Uterus (tissue), 2 donors: ENCODE results near the gene LOXL3.

Experiments used
- POLR2A ChIP-seq, 2 donors: fragments of 450-650 bp; IDR thresholded peaks; one replicate each; pipeline ENCODE4 v1.6.1; 2016; ENCODE audit warnings: antibody characterized with exemption in 2 of 2, mild to moderate bottlenecking in 1 of 2, moderate library complexity in 1 of 2
- TF ChIP-seq, protein P1 (sequence below), 4 experiments: fragments of 200-600 bp in 2 of 4; fragments of 450-650 bp in 2 of 4; sonication (generic) in 2 of 4; IDR thresholded peaks; one replicate each; pipeline ENCODE4 v1.5.1; 2016 to 2019; ENCODE audit warnings: antibody characterized with exemption in 4 of 4, mild to moderate bottlenecking in 2 of 4, moderate library complexity in 1 of 4

DNA sequence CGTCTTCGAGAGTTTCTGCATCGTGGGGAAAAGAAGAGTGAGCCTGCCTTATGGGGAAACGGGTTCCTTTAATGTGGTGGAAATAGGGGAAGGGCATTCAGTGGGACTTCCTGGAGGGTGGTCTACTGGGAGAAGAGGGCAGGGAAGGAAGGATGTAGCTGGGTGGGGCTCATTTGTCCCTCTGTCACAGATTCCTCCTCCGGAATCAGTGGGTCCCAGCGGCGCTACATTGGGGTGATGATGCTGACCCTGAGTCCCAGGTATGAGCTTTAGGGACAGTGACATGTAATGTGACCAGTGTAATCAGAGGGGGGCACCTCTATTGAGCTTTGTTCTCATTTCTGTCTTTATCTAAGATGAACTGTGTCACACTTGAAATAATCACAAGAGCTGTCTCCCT is 22.1 kb downstream of the LOXL3 start:
- TF ChIP-seq, protein P1, sequence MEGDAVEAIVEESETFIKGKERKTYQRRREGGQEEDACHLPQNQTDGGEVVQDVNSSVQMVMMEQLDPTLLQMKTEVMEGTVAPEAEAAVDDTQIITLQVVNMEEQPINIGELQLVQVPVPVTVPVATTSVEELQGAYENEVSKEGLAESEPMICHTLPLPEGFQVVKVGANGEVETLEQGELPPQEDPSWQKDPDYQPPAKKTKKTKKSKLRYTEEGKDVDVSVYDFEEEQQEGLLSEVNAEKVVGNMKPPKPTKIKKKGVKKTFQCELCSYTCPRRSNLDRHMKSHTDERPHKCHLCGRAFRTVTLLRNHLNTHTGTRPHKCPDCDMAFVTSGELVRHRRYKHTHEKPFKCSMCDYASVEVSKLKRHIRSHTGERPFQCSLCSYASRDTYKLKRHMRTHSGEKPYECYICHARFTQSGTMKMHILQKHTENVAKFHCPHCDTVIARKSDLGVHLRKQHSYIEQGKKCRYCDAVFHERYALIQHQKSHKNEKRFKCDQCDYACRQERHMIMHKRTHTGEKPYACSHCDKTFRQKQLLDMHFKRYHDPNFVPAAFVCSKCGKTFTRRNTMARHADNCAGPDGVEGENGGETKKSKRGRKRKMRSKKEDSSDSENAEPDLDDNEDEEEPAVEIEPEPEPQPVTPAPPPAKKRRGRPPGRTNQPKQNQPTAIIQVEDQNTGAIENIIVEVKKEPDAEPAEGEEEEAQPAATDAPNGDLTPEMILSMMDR (IDR thresholded peaks at IDR 0.05) = no peak
- TF ChIP-seq POLR2A (IDR thresholded peaks at IDR 0.05) = no peak
